ENCODE data around the gene PCDHGB2. TPM values are rescaled to one million over a fixed set of nuclear protein-coding genes. Genes with fewer than 3 reads are reported as not detected.
A peak's percentile ranks its signal among the peaks of the same experiment; 100 is the strongest.
"Not testable (repeated sequence)": the region's sequence is repeated elsewhere in the genome, so short reads cannot be mapped to it uniquely, and the experiment has no call there.

PCDHGB2 gene
- total RNA-seq, 4 donors from 2014 or later = 2.1 to 12.7 (median 3.2) TPM

DNA sequence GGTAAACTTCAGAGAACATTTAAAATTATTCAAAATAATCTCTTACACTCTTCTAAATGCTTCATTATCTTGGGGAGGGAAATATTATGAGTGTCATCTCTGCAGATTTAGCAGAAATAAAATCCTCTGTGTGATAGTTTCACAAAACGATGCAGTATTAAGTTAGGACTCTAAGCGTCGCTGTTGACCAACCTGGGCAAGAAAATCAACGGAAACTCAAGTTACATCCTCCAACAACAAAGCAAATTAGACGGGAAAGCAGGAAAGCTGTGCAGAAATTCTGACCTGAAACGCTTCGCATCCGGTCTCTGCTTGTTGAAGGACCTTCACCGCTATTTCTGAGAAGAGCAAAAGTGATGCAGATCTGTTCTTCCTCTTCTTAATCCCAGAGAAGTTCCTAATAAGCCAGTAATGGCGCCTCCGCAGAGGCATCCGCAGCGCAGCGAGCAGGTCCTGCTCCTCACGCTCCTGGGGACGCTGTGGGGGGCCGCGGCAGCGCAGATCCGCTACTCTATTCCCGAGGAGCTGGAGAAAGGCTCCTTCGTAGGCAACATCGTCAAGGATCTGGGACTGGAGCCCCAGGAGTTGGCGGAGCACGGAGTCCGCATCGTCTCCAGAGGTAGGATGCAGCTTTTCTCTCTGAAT, 14.0 kb downstream of the PCDHGB2 start, which contains the start of gene PCDHGA6:
PCDHGA6 (plus strand) TSS at position 219 of the 645 bp plus-strand sequence; CDS start at position 412, 193 bp downstream.
- no peak for DNase-seq
- Histone ChIP-seq H3K4me3 (peak within 1 kb of the TSS in 1 of 4 donors; percentile 2), H3K4me1 (no peaks in the 10 kb centered on the region), H3K27me3 (peaks cover 5% of the 10 kb centered on the region), H3K9me3 (peaks cover 19 to 95% of the 10 kb centered on the region in 2 donors), H3K36me3 (peaks cover 0 to 3% (median 0%) of the 10 kb centered on the region in 4 donors), H3K27ac (no peak within 1 kb of the TSS)
- TF ChIP-seq POLR2AphosphoS5 (IDR thresholded peaks at IDR 0.05) (no peak), EP300 (IDR thresholded peaks at IDR 0.05; ENCODE audit: low read depth) (no peak), POLR2A (IDR thresholded peaks at IDR 0.05) (no peak)
- TF ChIP-seq, protein P1, sequence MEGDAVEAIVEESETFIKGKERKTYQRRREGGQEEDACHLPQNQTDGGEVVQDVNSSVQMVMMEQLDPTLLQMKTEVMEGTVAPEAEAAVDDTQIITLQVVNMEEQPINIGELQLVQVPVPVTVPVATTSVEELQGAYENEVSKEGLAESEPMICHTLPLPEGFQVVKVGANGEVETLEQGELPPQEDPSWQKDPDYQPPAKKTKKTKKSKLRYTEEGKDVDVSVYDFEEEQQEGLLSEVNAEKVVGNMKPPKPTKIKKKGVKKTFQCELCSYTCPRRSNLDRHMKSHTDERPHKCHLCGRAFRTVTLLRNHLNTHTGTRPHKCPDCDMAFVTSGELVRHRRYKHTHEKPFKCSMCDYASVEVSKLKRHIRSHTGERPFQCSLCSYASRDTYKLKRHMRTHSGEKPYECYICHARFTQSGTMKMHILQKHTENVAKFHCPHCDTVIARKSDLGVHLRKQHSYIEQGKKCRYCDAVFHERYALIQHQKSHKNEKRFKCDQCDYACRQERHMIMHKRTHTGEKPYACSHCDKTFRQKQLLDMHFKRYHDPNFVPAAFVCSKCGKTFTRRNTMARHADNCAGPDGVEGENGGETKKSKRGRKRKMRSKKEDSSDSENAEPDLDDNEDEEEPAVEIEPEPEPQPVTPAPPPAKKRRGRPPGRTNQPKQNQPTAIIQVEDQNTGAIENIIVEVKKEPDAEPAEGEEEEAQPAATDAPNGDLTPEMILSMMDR (IDR thresholded peaks at IDR 0.05) = no peak
- in situ Hi-C loops (cut with MboI; ENCODE audit: low pct_ligation_motif_present in 1 of 4, low pct_unique_long_range_greater_than_20kb in 1 of 4, low sequenced_read_pairs in 3 of 4) (loop anchor here in 1 of 4 donors (25.0 kb wide), 1 partner anchor 189 kb away; no protein-coding TSS in a partner anchor), intact Hi-C loops (cut with DNase I; ENCODE audit: low total_unique reads) (no loop called here)
- 43 to 53% methylated on average over 9 to 27 of the region's 27 CpGs for WGBS, 2 donors (ENCODE audit: low coverage in 1 of 2)

DNA sequence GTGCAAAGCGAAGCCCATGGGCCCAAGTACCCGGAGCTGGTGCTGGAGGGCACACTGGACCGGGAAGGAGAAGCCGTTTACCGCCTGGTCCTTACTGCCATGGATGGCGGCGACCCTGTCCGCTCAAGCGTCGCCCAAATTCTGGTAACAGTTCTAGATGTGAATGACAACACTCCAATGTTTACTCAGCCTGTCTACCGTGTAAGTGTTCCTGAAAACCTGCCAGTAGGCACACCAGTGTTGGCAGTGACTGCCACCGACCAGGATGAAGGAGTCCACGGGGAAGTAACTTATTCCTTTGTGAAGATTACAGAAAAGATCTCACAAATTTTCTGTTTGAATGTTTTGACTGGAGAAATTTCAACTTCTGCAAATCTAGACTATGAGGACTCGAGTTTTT, 14.8 kb downstream of the PCDHGB2 start:
- 73 to 84% methylated on average over 3 to 14 of the region's 14 CpGs for WGBS, 2 donors (ENCODE audit: low coverage in 1 of 2)
- no peaks in the 10 kb centered on the region for H3K4me1 ChIP-seq
- no peak overlapping the region for H3K27ac ChIP-seq
- intact Hi-C loops (cut with DNase I; ENCODE audit: low total_unique reads) (no loop called here), in situ Hi-C loops (cut with MboI; ENCODE audit: low pct_ligation_motif_present in 1 of 4, low pct_unique_long_range_greater_than_20kb in 1 of 4, low sequenced_read_pairs in 3 of 4) (loop anchor here in 2 of 4 donors (25.0 kb wide), 2 partner anchors 162 to 188 kb away; partner anchors contain the start of genes PCDHB12 (in 1 of the 2), PCDHB13 (in 1 of the 2) and PCDHB14 (in 1 of the 2))
- no peak overlapping the region for H3K4me3 ChIP-seq
- no peaks in the 10 kb centered on the region for H3K27me3 ChIP-seq
- no peak for TF ChIP-seq POLR2A (IDR thresholded peaks at IDR 0.05)
- TF ChIP-seq, protein P1 (IDR thresholded peaks at IDR 0.05) = no peak
- no peak for DNase-seq
- peaks cover 19 to 90% of the 10 kb centered on the region in 2 donors for H3K9me3 ChIP-seq
- H3K36me3 ChIP-seq = peaks cover 0 to 3% (median 0%) of the 10 kb centered on the region in 4 donors

DNA sequence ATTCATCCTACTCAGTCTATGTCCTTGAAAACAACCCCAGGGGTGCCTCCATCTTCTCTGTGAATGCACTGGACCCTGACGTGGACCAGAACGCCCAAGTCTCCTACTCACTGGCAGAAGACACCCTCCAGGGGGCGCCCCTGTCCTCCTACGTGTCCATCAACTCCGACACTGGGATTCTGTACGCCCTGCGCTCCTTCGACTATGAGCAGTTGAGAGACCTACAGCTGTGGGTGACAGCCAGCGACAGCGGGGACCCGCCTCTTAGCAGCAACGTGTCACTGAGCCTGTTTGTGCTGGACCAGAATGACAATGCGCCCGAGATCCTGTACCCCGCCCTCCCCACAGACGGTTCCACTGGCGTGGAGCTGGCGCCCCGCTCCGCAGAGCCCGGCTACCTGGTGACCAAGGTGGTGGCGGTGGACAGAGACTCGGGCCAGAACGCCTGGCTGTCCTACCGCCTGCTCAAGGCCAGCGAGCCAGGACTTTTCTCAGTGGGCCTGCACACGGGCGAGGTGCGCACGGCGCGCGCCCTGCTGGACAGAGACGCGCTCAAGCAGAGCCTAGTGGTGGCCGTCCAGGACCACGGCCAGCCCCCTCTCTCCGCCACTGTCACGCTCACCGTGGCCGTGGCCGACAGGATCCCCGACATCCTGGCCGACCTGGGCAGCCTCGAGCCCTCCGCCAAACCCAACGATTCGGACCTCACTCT, 15.8 kb downstream of the PCDHGB2 start:
- in situ Hi-C loops (cut with MboI; ENCODE audit: low pct_ligation_motif_present in 1 of 4, low pct_unique_long_range_greater_than_20kb in 1 of 4, low sequenced_read_pairs in 3 of 4) = loop anchor here in 1 of 4 donors (25.0 kb wide), 1 partner anchor 163 kb away; the partner anchor contains the start of genes PCDHB12, PCDHB13 and PCDHB14
- H3K36me3 ChIP-seq; DNase-seq; H3K27me3 ChIP-seq; intact Hi-C loops (cut with DNase I; ENCODE audit: low total_unique reads); H3K4me1 ChIP-seq; H3K4me3 ChIP-seq; H3K27ac ChIP-seq: not testable (repeated sequence)
- 69% methylated on average over 24 of the region's 48 CpGs; no CpG with 5 or more reads in 1 of the 2 donors for WGBS, 2 donors (ENCODE audit: low coverage in 1 of 2)
- H3K9me3 ChIP-seq = peaks cover 17 to 87% of the 10 kb centered on the region in 2 donors

DNA sequence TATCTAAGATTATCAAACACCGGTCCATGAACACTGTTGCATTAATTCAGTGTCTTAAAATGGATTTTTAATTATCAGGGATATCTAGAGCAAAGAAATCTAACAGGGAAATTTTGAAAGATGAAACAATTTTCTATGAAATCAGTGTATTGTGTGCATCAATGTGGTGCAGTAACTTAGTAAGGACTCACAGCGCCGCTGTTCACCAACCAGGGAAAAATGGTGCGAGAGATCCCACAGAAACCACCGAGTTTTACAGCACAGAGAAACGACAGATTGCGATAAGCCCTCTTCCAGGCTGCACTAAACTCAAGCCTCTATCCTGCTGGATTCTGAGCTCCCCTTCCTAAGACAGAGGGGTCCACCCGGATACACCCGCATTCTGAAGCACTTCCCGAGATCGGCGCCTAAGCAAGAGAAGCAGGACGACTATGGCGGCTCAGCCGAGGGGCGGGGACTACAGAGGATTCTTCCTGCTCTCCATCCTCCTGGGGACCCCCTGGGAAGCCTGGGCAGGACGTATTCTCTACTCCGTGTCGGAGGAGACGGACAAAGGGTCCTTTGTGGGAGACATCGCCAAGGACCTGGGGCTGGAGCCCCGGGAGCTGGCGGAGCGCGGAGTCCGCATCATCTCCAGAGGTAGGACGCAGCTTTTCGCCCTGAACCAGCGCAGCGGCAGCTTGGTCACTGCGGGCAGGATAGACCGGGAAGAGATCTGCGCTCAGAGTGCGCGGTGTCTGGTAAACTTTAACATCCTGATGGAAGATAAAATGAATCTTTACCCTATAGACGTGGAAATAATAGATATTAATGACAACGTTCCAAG, 22.9 kb downstream of the PCDHGB2 start, which contains the start of gene PCDHGA7:
PCDHGA7 (plus strand) TSS at position 274 of the 826 bp plus-strand sequence; CDS start at position 432, 158 bp downstream.
- Histone ChIP-seq H3K27ac (no peak within 1 kb of the TSS), H3K27me3 (peaks cover 13% of the 10 kb centered on the region), H3K4me3 (peak within 1 kb of the TSS in 1 of 4 donors; percentile 21), H3K9me3 (peaks cover 54 to 84% of the 10 kb centered on the region in 2 donors), H3K36me3 (no peaks in the 10 kb centered on the region), H3K4me1 (no peaks in the 10 kb centered on the region)
- TF ChIP-seq EP300 (IDR thresholded peaks at IDR 0.05; ENCODE audit: low read depth) = no peak
- TF ChIP-seq POLR2A (IDR thresholded peaks at IDR 0.05) = no peak
- TF ChIP-seq POLR2AphosphoS5 (IDR thresholded peaks at IDR 0.05) = no peak
- TF ChIP-seq, protein P1 (IDR thresholded peaks at IDR 0.05) = no peak
- intact Hi-C loops (cut with DNase I; ENCODE audit: low total_unique reads) (no loop called here), in situ Hi-C loops (cut with MboI; ENCODE audit: low pct_ligation_motif_present in 1 of 4, low pct_unique_long_range_greater_than_20kb in 1 of 4, low sequenced_read_pairs in 3 of 4) (loop anchor here in 1 of 4 donors (25.0 kb wide), 1 partner anchor 170 kb away; the partner anchor contains the start of genes PCDHB12, PCDHB13 and PCDHB14)
- DNase-seq = no peak
- WGBS, 2 donors (ENCODE audit: low coverage in 1 of 2) = 9 to 32% methylated on average over 7 to 37 of the region's 37 CpGs

All from transverse colon (tissue), 4 donors.